ENCODE measurements around the gene DYNLT4. TPM values are rescaled to one million over a fixed set of nuclear protein-coding genes. Genes with fewer than 3 reads are reported as not detected.
"Not testable (repeated sequence)": the region's sequence is repeated elsewhere in the genome, so short reads cannot be mapped to it uniquely, and the experiment has no call there.

Gene DYNLT4
- total and polyA plus RNA-seq, 12 donors, result 0.51 to 2.0 (median 0.71) TPM; not detected in 2

DNA sequence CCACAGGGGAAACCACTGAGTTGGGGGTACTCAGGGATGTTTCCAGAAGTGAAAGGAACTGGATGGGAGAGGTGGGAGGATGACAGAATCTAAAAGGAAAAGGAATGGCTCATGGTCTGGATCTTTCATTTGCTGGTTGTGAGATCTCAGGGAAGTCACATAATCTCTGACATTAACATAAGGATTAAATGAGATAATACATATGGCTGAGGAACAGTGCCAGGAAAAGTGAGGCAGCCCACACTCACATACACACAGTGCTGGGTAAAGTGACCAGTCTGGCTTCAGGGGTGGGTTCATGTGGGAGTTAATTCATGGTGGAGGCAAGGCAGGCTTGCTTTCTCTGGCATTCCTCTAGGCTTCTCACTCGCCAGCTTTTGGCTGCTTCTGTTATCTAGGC, 39.8 kb upstream of the DYNLT4 start:
- 96 to 97% methylated on average over 1 of the region's 1 CpG for WGBS, 2 donors
- Histone ChIP-seq H3K36me3 (peaks cover 0 to 13% (median 0%) of the 10 kb centered on the region in 9 donors), H3K4me1 (peaks cover 0 to 38% (median 16%) of the 10 kb centered on the region in 9 donors), H3K27ac (no peak overlapping the region), H3K4me3 (no peak overlapping the region), H3K9me3 (no peaks in the 10 kb centered on the region), H3K27me3 (peaks cover 0 to 19% (median 0%) of the 10 kb centered on the region in 7 donors)
- DNase-seq (no peak), ATAC-seq (no peak)
- TF ChIP-seq, protein P1, sequence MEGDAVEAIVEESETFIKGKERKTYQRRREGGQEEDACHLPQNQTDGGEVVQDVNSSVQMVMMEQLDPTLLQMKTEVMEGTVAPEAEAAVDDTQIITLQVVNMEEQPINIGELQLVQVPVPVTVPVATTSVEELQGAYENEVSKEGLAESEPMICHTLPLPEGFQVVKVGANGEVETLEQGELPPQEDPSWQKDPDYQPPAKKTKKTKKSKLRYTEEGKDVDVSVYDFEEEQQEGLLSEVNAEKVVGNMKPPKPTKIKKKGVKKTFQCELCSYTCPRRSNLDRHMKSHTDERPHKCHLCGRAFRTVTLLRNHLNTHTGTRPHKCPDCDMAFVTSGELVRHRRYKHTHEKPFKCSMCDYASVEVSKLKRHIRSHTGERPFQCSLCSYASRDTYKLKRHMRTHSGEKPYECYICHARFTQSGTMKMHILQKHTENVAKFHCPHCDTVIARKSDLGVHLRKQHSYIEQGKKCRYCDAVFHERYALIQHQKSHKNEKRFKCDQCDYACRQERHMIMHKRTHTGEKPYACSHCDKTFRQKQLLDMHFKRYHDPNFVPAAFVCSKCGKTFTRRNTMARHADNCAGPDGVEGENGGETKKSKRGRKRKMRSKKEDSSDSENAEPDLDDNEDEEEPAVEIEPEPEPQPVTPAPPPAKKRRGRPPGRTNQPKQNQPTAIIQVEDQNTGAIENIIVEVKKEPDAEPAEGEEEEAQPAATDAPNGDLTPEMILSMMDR (IDR thresholded peaks at IDR 0.05), result no peak
- intact Hi-C loops (cut with DNase I), result loop anchor here in 1 of 10 donors (5.0 kb wide), 1 partner anchor 155 kb away; no protein-coding TSS in a partner anchor

DNA sequence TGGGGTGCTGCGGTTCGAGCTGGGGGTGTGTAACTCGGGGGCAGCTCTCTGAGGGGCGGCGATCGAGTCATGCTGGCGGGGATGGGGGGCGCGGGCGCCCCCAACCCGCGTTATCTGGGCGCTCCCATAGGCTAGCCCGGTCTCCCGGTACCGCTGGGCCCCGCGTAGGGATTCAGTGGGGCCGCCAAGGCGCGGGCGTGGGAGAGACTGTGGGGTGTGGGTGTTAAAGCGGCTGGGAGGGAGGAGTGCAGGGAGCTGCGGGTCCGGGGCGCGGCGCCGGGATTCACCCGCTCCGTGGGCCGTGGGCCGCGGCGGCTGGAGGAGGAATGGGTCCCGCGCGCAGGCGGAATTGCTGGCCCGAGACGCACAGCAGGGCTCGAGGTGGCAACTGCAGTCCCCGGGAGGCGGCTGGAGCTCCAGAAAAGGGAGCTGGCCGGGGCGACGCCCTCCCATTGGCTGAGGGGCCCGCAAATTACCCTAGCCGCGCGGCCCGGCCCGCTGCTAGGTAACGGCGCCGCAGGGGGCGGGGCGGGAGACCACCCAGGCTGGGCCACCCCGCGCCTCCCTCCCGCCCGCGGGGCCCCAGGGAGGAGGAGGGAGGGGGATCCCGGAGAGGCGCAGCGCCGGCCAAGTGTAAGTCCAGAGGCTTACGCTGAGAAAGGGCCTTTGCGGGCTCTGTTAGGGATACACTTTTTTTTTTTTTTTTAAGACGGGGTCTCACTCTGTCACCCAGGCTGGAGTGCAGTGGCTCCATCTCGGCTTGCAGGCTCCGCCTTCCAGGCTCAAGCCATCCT, 35.9 kb upstream of the DYNLT4 start, which contains the start of gene PTCH2:
TSS of gene PTCH2 (minus strand) at position 392 of the 794 bp plus-strand sequence. CDS start at position 71, 321 bp downstream.
- ATAC-seq (peak; percentile 85 to 93 (median 87)), DNase-seq (peak; percentile 71 to 72)
- TF ChIP-seq, protein P1 (IDR thresholded peaks at IDR 0.05), result no peak
- Histone ChIP-seq H3K9me3 (no peaks in the 10 kb centered on the region), H3K4me3 (peak within 1 kb of the TSS; percentile 5 to 74 (median 62)), H3K4me1 (peaks cover 0 to 20% (median 8%) of the 10 kb centered on the region in 9 donors), H3K27me3 (peaks cover 0 to 19% (median 0%) of the 10 kb centered on the region in 7 donors), H3K36me3 (no peaks in the 10 kb centered on the region), H3K27ac (peak within 1 kb of the TSS in 8 of 10 donors; percentile 24 to 78 (median 60))
- intact Hi-C loops (cut with DNase I), result loop anchor here in 1 of 10 donors (5.0 kb wide), 1 partner anchor 144 kb away; the partner anchor contains the start of gene EIF2B3
- WGBS, 2 donors, result 2% methylated on average over 69 to 72 of the region's 72 CpGs

DNA sequence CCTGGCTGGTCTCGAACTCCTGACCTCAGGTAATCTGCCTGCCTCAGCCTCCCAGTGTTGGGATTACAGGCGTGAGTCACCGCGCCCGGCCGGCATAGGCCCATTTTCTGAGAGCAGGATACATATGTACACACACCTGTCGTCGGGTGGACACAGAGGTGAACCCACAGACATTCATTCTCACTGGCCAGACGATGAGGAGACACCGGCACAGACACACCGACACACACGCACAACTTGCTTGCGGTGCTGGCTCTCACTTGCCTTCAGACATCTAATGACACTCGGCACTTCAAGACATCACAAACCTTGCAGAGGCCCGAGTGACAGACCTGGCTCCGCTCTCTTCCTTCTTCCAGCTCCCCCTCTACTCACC, 35.3 kb upstream of the DYNLT4 start:
- TF ChIP-seq, protein P1 (IDR thresholded peaks at IDR 0.05), result no peak
- intact Hi-C loops (cut with DNase I), result loop anchor here in 1 of 10 donors (5.0 kb wide), 1 partner anchor 145 kb away; the partner anchor contains the start of gene EIF2B3
- peak in 7 of 8 donors; percentile 4 to 39 (median 18) for ATAC-seq
- Histone ChIP-seq H3K27ac (peak overlapping the region in 6 of 10 donors; percentile 24 to 78 (median 69)), H3K27me3 (peaks cover 0 to 19% (median 0%) of the 10 kb centered on the region in 7 donors), H3K4me3 (peak overlapping the region; percentile 5 to 74 (median 62)), H3K9me3 (no peaks in the 10 kb centered on the region), H3K36me3 (no peaks in the 10 kb centered on the region), H3K4me1 (peaks cover 0 to 17% (median 8%) of the 10 kb centered on the region in 9 donors)
- DNase-seq, result no peak
- 64 to 66% methylated on average over 16 of the region's 16 CpGs for WGBS, 2 donors

DNA sequence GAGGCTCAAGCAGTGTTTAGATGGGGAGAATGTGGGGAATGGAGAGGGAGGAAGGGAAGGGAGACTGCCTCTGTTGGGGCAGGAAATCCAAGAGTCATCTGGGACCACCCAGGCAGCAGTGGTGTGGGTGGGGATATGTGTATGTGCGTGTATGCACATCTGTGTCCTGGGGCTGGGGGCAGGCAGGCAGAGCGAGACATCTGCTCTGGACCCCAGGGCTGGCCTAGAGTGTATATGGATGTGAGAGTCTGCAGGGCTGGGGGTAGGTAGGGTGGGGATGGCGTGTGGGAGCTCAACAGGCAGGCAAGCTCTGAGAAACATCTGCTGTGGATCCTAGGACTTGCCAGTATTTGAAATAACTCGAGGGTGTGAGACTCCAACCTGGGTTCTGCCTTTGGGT, 32.4 kb upstream of the DYNLT4 start:
- DNase-seq (no peak), ATAC-seq (peak in 1 of 8 donors; percentile 16)
- H3K9me3 ChIP-seq, result no peaks in the 10 kb centered on the region
- H3K36me3 ChIP-seq, result no peaks in the 10 kb centered on the region
- H3K4me3 ChIP-seq, result no peak overlapping the region
- H3K4me1 ChIP-seq, result peaks cover 0 to 26% (median 8%) of the 10 kb centered on the region in 9 donors
- TF ChIP-seq, protein P1 (IDR thresholded peaks at IDR 0.05), result no peak
- intact Hi-C loops (cut with DNase I), result loop anchor here in 6 of 10 donors (5.0 to 10.0 kb wide), 8 partner anchors 37 to 465 kb away; partner anchors contain the start of genes HECTD3 (in 3 of the 6), UROD (in 3 of the 6), BEST4 (in 2 of the 6) and EIF2B3 (in 2 of the 6)
- peak overlapping the region in 1 of 10 donors; percentile 7 for H3K27ac ChIP-seq
- WGBS, 2 donors, result 70 to 75% methylated on average over 4 of the region's 4 CpGs
- peaks cover 0 to 19% (median 0%) of the 10 kb centered on the region in 7 donors for H3K27me3 ChIP-seq

DNA sequence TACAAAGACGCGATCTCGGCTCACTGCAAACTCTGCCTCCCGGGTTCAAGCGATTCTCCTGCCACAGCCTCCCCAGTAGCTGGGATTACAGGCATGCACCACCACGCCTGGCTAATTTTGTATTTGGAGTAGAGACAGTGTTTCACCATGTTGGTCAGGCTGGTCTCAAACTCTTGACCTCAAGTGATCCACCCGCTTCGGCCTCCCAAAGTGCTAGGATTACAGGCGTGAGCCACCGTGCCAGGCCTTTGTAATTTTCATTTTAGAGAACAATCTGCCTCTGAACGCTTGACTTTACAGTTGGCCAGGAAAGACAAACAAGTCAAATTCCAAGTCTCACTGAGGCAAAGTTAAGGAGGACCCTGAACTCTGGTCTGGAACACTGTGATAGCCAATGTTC, 31.1 kb upstream of the DYNLT4 start:
- 94% methylated on average over 11 of the region's 11 CpGs for whole genome bisulfite sequencing, 2 donors
- not testable (repeated sequence) for H3K4me3 ChIP-seq, H3K27ac ChIP-seq, H3K9me3 ChIP-seq, ATAC-seq, DNase-seq, H3K36me3 ChIP-seq
- H3K27me3 ChIP-seq, result peaks cover 0 to 11% (median 0%) of the 10 kb centered on the region in 7 donors
- intact Hi-C loops (cut with DNase I), result loop anchor here in 6 of 10 donors (5.0 to 10.0 kb wide), 8 partner anchors 36 to 467 kb away; partner anchors contain the start of genes HECTD3 (in 3 of the 6), UROD (in 3 of the 6), BEST4 (in 2 of the 6) and EIF2B3 (in 2 of the 6)
- peaks cover 0 to 29% (median 7%) of the 10 kb centered on the region in 9 donors for H3K4me1 ChIP-seq

All from heart right ventricle (tissue), 16 donors.